GM23338 (cell line): ENCODE results near the gene IFT88. TPM values are rescaled to one million over a fixed set of nuclear protein-coding genes. Genes with fewer than 3 reads are reported as not detected.

Experiments used
- CREB1 ChIP-seq: fragments of 250-450 bp; sonication (Bioruptor Pico); IDR thresholded peaks from 2 replicates; pipeline ENCODE4 v1.5.0; 2020; ENCODE audit warnings: low read depth, mild to moderate bottlenecking, moderate library complexity
- ETS1 ChIP-seq: IDR thresholded peaks from 2 replicates; pipeline ENCODE4 v1.6.1; 2016; ENCODE audit warnings: antibody characterized with exemption
- EZH2 ChIP-seq: fragments of 200-600 bp; sonication (generic); IDR thresholded peaks from one replicate; pipeline ENCODE4 v1.8.0; 2017; ENCODE audit warnings: antibody characterized with exemption, mild to moderate bottlenecking, low read depth; ENCODE audit not compliant: unreplicated experiment
- REST ChIP-seq: IDR thresholded peaks from one replicate; pipeline ENCODE4 v1.6.1; 2018; ENCODE audit warnings: antibody characterized with exemption; ENCODE audit not compliant: unreplicated experiment
- ZNF114 ChIP-seq: fragments of 250-450 bp; sonication (Bioruptor Pico); IDR thresholded peaks from 2 replicates; pipeline ENCODE4 v1.5.0; 2020; ENCODE audit warnings: mild to moderate bottlenecking, moderate library complexity
- ZNF331 ChIP-seq: fragments of 250-450 bp; sonication (Bioruptor Pico); IDR thresholded peaks from 2 replicates; pipeline ENCODE4 v1.5.0; 2020; ENCODE audit warnings: low read depth, mild to moderate bottlenecking, moderate library complexity
- ZNF462 ChIP-seq: fragments of 250-450 bp; sonication (Bioruptor Pico); IDR thresholded peaks from 2 replicates; pipeline ENCODE4 v1.5.0; 2020; ENCODE audit warnings: mild to moderate bottlenecking, moderate library complexity
- polyA plus RNA-seq: library from polyadenylated mRNA; unstranded; fragments of >200 nt; fragmentation: Nextera tagmentation; extraction: Ambion mirVana; gene quantifications from 2 replicates; pipeline ENCODE4 v1.2.1, GENCODE V29; 2016
- total RNA-seq: library from RNA; depleted of rRNA; stranded (reverse); fragments of >200 nt; shearing (Covaris generic); gene quantifications from 2 replicates; pipeline ENCODE4 v1.2.3, GENCODE V29; 2014

The IFT88 gene
- total and polyA plus RNA-seq, 2 experiments from 2014 or later: 8.2 to 8.7 TPM

GRCh38 chr13:20719783-20720182 lies 152.8 kb downstream of the IFT88 start (continued):
- TF ChIP-seq ZNF462 (CRISPR knock-in tag) (no peak), ZNF331 (no peak), ZNF114 (no peak), EZH2 (no peak), REST (no peak), CREB1 (CRISPR knock-in tag) (no peak), ETS1 (no peak)
